ENCODE results near the gene DSG2. TPM values are rescaled to one million over a fixed set of nuclear protein-coding genes. Genes with fewer than 3 reads are reported as not detected.

Gene DSG2
- total RNA-seq, 2 donors from 2014 or later, result 19.1 to 34.0 TPM

DNA sequence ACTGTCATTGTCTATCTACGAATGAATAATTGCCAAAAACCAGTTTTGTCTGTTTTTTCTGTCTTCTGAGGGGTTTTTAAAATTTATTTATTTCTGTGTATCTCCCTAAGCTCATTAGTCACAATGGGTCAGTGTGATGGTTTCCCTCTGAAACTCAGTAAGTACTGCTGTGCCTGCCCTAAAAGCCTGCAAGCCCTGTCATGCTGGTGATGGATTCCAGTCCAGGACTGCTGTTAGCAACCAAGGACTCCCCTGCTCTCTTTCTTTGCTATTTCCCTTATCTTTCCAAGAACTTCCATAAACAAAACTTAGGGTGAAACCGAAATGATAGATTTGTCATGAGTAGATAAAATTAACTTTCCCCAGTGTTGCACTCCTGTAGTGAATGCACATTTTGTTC is 11.8 kb upstream of the DSG2 start:
- whole genome bisulfite sequencing, 2 donors, result 35 to 49% methylated on average over 2 of the region's 2 CpGs
- H3K9me3 ChIP-seq, result no peaks in the 10 kb centered on the region
- DNase-seq (no peak), ATAC-seq (no peak)
- H3K36me3 ChIP-seq (replicated peaks in 1 of 2; ENCODE audit: insufficient read depth in 1 of 2, low read depth in 2 of 2), result no peaks in the 10 kb centered on the region
- no peak overlapping the region for H3K4me3 ChIP-seq
- no peak for TF ChIP-seq POLR2A (IDR thresholded peaks at IDR 0.05)
- TF ChIP-seq, protein P1, sequence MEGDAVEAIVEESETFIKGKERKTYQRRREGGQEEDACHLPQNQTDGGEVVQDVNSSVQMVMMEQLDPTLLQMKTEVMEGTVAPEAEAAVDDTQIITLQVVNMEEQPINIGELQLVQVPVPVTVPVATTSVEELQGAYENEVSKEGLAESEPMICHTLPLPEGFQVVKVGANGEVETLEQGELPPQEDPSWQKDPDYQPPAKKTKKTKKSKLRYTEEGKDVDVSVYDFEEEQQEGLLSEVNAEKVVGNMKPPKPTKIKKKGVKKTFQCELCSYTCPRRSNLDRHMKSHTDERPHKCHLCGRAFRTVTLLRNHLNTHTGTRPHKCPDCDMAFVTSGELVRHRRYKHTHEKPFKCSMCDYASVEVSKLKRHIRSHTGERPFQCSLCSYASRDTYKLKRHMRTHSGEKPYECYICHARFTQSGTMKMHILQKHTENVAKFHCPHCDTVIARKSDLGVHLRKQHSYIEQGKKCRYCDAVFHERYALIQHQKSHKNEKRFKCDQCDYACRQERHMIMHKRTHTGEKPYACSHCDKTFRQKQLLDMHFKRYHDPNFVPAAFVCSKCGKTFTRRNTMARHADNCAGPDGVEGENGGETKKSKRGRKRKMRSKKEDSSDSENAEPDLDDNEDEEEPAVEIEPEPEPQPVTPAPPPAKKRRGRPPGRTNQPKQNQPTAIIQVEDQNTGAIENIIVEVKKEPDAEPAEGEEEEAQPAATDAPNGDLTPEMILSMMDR (IDR thresholded peaks at IDR 0.05), result no peak
- H3K27ac ChIP-seq, result no peak overlapping the region
- no peaks in the 10 kb centered on the region for H3K4me1 ChIP-seq
- no peaks in the 10 kb centered on the region for H3K27me3 ChIP-seq
- intact Hi-C loops (cut with DNase I), result no loop called here

DNA sequence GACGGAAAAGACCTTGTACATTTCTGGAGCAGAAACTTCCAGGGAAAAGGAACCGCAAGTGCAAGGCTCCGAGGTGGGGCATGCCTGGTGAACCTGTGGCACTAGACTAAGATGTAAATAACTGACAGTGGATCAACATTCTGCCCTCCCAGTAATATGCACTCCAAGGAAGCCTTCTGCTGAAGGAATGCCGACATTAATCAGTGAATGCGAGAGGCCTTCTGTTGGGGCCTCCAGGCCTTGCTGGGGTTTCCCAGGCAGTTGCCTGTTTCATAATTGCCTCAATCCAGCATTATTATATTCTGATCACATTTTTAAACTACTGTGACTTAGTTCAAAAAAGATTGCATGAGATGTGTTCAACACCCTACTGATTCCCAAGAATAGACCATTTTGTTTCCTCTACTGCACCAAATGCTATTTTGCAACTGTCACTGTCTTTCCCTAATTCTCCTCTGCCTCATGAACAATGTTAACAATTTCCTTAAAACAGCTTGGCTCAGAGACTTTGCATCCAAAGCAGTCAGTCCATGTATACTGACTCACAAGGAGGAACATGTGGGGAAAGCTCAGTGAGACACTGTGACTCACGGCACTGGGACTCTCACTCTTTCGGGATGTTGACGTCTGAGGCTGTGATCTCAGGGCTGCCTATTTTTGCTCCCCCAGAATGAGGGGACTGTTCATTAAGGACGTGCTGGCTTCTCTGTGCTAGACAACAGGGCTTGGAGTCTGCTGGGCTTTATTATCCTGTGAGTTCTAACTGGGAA is 10.5 kb upstream of the DSG2 start:
- Histone ChIP-seq H3K9me3 (no peaks in the 10 kb centered on the region), H3K4me3 (no peak overlapping the region)

DNA sequence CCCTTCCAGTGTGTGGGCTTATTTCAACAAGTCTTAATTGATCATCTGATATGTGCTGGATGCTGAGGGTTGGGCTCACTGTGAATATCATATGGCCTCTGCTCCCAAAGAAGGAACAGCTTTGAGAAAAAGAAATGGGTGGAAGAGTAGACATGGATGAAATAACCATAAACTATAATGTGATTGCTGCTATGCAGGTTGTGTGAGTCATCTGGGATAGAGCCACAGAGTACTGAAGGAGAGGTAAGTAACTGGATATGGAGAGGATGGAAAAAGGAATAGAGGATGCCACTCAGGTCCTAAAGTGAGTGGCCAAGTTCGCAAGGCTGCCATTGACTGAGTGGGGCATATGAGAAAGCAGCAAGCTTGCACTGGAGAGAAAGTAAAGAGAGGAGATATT is 8.7 kb upstream of the DSG2 start:
- no peak for ATAC-seq
- no peak overlapping the region for H3K4me3 ChIP-seq
- no peak for DNase-seq
- H3K4me1 ChIP-seq, result no peaks in the 10 kb centered on the region
- TF ChIP-seq, protein P1 (IDR thresholded peaks at IDR 0.05), result no peak
- TF ChIP-seq POLR2A (IDR thresholded peaks at IDR 0.05), result no peak
- H3K36me3 ChIP-seq (replicated peaks in 1 of 2; ENCODE audit: insufficient read depth in 1 of 2, low read depth in 2 of 2), result no peaks in the 10 kb centered on the region
- no peaks in the 10 kb centered on the region for H3K9me3 ChIP-seq
- H3K27ac ChIP-seq, result no peak overlapping the region
- intact Hi-C loops (cut with DNase I), result no loop called here
- WGBS, 2 donors, result 92 to 94% methylated on average over 1 of the region's 1 CpG
- H3K27me3 ChIP-seq, result no peaks in the 10 kb centered on the region

More for the DNA sequence above, 10.5 kb upstream of the DSG2 start:
- TF ChIP-seq POLR2A (IDR thresholded peaks at IDR 0.05), result no peak
- TF ChIP-seq, protein P1 (IDR thresholded peaks at IDR 0.05), result no peak
- intact Hi-C loops (cut with DNase I), result no loop called here
- WGBS, 2 donors, result 87 to 88% methylated on average over 9 of the region's 9 CpGs
- Histone ChIP-seq H3K4me1 (no peaks in the 10 kb centered on the region), H3K27ac (no peak overlapping the region), H3K27me3 (no peaks in the 10 kb centered on the region), H3K36me3 (replicated peaks in 1 of 2; ENCODE audit: insufficient read depth in 1 of 2, low read depth in 2 of 2) (no peaks in the 10 kb centered on the region)
- DNase-seq, result no peak
- ATAC-seq, result no peak

DNA sequence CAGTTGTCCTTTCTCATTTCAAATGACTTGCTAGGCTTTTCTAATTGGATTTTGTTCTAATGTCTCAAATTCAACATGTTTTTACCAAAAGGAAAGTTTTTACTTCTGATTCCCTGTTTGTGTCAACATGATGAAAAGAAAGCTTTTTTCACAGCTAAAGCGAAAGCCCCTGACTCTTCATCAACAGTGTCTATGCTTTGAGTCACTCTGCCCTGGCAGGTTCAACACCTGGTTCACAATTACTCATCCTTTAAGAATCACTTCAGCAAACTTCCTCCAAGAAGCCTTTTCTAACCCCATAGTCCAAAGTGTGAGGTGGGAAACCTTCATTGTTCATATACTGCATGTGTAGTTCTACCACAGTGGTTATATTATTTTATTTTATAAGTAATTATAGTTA is 7.6 kb upstream of the DSG2 start:
- Histone ChIP-seq H3K9me3 (no peaks in the 10 kb centered on the region), H3K27me3 (no peaks in the 10 kb centered on the region), H3K4me1 (no peaks in the 10 kb centered on the region), H3K4me3 (no peak overlapping the region), H3K36me3 (replicated peaks in 1 of 2; ENCODE audit: insufficient read depth in 1 of 2, low read depth in 2 of 2) (no peaks in the 10 kb centered on the region), H3K27ac (no peak overlapping the region)
- intact Hi-C loops (cut with DNase I), result no loop called here
- 67 to 79% methylated on average over 1 of the region's 1 CpG for WGBS, 2 donors
- ATAC-seq (no peak), DNase-seq (no peak)
- TF ChIP-seq POLR2A (IDR thresholded peaks at IDR 0.05), result no peak
- TF ChIP-seq, protein P1 (IDR thresholded peaks at IDR 0.05), result no peak

DNA sequence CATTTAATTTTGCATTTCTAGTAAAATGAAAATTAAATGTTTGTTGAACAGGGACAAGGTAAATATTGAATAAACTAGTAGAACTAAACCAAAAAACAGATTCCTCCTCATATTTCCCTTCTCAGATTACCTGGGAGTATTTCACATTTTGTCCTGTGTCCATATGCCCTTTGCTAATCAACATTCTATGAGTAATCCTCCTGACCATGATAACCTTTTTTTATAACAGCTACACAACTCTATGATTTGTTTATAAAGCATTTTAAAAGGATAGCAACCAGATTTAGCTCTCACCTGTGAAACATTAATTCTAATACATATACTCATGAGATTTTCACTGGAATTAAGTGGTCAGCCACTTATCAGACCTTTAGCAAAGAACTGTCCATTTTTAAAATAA is 7.1 kb upstream of the DSG2 start:
- no peak overlapping the region for H3K27ac ChIP-seq

More for the DNA sequence above, 7.1 kb upstream of the DSG2 start:
- no peaks in the 10 kb centered on the region for H3K9me3 ChIP-seq
- no peaks in the 10 kb centered on the region for H3K4me1 ChIP-seq
- H3K4me3 ChIP-seq, result no peak overlapping the region
- DNase-seq, result no peak
- intact Hi-C loops (cut with DNase I), result no loop called here
- ATAC-seq, result no peak
- no peaks in the 10 kb centered on the region for H3K27me3 ChIP-seq
- TF ChIP-seq, protein P1 (IDR thresholded peaks at IDR 0.05), result no peak
- no peak for TF ChIP-seq POLR2A (IDR thresholded peaks at IDR 0.05)
- no peaks in the 10 kb centered on the region for H3K36me3 ChIP-seq (replicated peaks in 1 of 2; ENCODE audit: insufficient read depth in 1 of 2, low read depth in 2 of 2)
